HepG2 (cell line): ENCODE measurements around the gene OR52B2. TPM values are rescaled to one million over a fixed set of nuclear protein-coding genes. Genes with fewer than 3 reads are reported as not detected.
A peak's percentile ranks its signal among the peaks of the same experiment; 100 is the strongest.

ENCODE experiments used
- ATAC-seq: fragments of 200-7000 bp; cut with Tn5 transposase; 3 replicates; pipeline ENCODE4 v1.9.1; 2020; ENCODE audit warnings: mild to moderate bottlenecking, moderate library complexity
- BruUV-seq: library from RNA; stranded (reverse); fragments of 400-500 nt; replicated peaks from 2 replicates; lab custom pipeline; 2021; lab: Mats Ljungman, UMichigan
- CTCF ChIA-PET: fragments of 300-600 bp; formaldehyde crosslinking; extraction: SDS; loops from one replicate; lab custom pipeline; 2021; ENCODE audit warnings: low total read pairs, inconsistent platforms, low intra/inter-chr PET ratio; lab: Yijun Ruan, JAX
- POLR2A ChIA-PET: fragments of 350-600 bp; sonication (Branson Sonifier 250); formaldehyde crosslinking; loops from one replicate; lab custom pipeline; 2020; ENCODE audit warnings: antibody characterized with exemption, inconsistent platforms; lab: Yijun Ruan, JAX
- DNase-seq: peaks from one replicate; pipeline ENCODE4 v3.0.0-alpha.2; 2015; ENCODE audit warnings: low spot score
- FAIRE-seq: peaks from 3 replicates; lab custom pipeline; 2011; peaks lifted over from hg19 to GRCh38; lab: Jason Lieb, UNC
- H2AFZ ChIP-seq: one replicate; pipeline ENCODE4 v1.6.1; 2011; ENCODE audit warnings: low read length, inconsistent platforms
- H3K27ac ChIP-seq: fragments of 300-600 bp; 3 replicates; pipeline ENCODE4 v1.8.0; 2011; ENCODE audit warnings: mixed run types, mild to moderate bottlenecking, mixed read lengths, low read length, inconsistent platforms; ENCODE audit not compliant: insufficient read depth; ENCODE audit errors: extremely low read length
- H3K27me3 ChIP-seq, 2 experiments: fragments of 200-600 bp in 1 of 2; 2 replicates in 1 of 2; 3 replicates in 1 of 2; pipeline versions ENCODE4 v1.6.0 to v1.8.0; 2011; ENCODE audit warnings: low read length in 2 of 2, mild to moderate bottlenecking in 2 of 2, moderate library complexity in 2 of 2, inconsistent platforms in 1 of 2; ENCODE audit not compliant: insufficient read depth in 2 of 2, control insufficient read depth in 1 of 2
- H3K36me3 ChIP-seq, 2 experiments: fragments of 200-600 bp in 1 of 2; replicated peaks in 1 of 2; 2 replicates in 1 of 2; 3 replicates in 1 of 2; pipeline versions ENCODE4 v1.5.1 to v1.8.0; 2011; ENCODE audit warnings: low read length in 2 of 2, inconsistent platforms in 1 of 2; ENCODE audit not compliant: insufficient read depth in 2 of 2, control insufficient read depth in 1 of 2
- H3K4me1 ChIP-seq: 2 replicates; pipeline ENCODE4 v1.5.1; 2012; ENCODE audit warnings: low read length, inconsistent platforms; ENCODE audit not compliant: insufficient read depth
- H3K4me2 ChIP-seq: 2 replicates; pipeline ENCODE4 v1.6.0; 2011; ENCODE audit warnings: low read depth, low read length, inconsistent platforms
- H3K4me3 ChIP-seq, 3 experiments: fragments of 200-600 bp in 1 of 3; sonication (generic), shearing (Covaris generic) in 1 of 3; replicated peaks in 1 of 3; 2 replicates each; pipeline ENCODE4 v1.5.1; 2011 to 2016; ENCODE audit warnings: low read length in 3 of 3, inconsistent platforms in 2 of 3, low read depth in 2 of 3, mild to moderate bottlenecking in 2 of 3, control low read depth in 1 of 3, mixed read lengths in 1 of 3; ENCODE audit not compliant: insufficient read depth in 1 of 3
- H3K79me2 ChIP-seq: one replicate; pipeline ENCODE4 v1.6.1; 2011; ENCODE audit warnings: low read length, inconsistent platforms; ENCODE audit not compliant: insufficient read depth
- H3K9ac ChIP-seq: 2 replicates; pipeline ENCODE4 v1.6.0; 2011; ENCODE audit warnings: mild to moderate bottlenecking, low read depth, low read length, inconsistent platforms; ENCODE audit not compliant: insufficient read depth
- H3K9me3 ChIP-seq: 2 replicates; pipeline ENCODE4 v1.5.1; 2012; ENCODE audit warnings: mild to moderate bottlenecking, low read length
- H4K20me1 ChIP-seq: 2 replicates; pipeline ENCODE4 v1.6.0; 2011; ENCODE audit warnings: inconsistent platforms, mild to moderate bottlenecking, low read length, moderate library complexity; ENCODE audit not compliant: insufficient read depth
- CEBPB ChIP-seq: IDR thresholded peaks from 2 replicates; pipeline ENCODE4 v1.6.1; 2011; ENCODE audit warnings: low read depth, low read length, improper control_type of control experiment, borderline replicate concordance
- CEBPG ChIP-seq: IDR thresholded peaks from 2 replicates; pipeline ENCODE4 v1.6.1; 2016
- GMEB1 ChIP-seq: sonication (generic); formaldehyde crosslinking; IDR thresholded peaks from 2 replicates; pipeline ENCODE4 v1.5.1; 2020; ENCODE audit warnings: missing genetic modification reagents, mild to moderate bottlenecking, borderline replicate concordance
- MYC ChIP-seq: sonication (generic); formaldehyde crosslinking; IDR thresholded peaks from 2 replicates; pipeline ENCODE4 v1.9.0; 2021; ENCODE audit warnings: missing genetic modification reagents, borderline replicate concordance
- PHB2 ChIP-seq: fragments of 450-650 bp; IDR thresholded peaks from 2 replicates; pipeline ENCODE4 v1.6.1; 2018; ENCODE audit not compliant: partially characterized antibody
- SMARCC2 ChIP-seq: fragments of 450-650 bp; IDR thresholded peaks from 2 replicates; pipeline ENCODE4 v1.6.1; 2017; ENCODE audit warnings: antibody characterized with exemption, mild to moderate bottlenecking
- TAF15 ChIP-seq: fragments of 200-400 bp; formaldehyde crosslinking; IDR thresholded peaks from one replicate; pipeline ENCODE4 v1.6.1; 2018; ENCODE audit warnings: mild to moderate bottlenecking, low read depth, low read length; ENCODE audit not compliant: poor library complexity, severe bottlenecking
- UBTF ChIP-seq: sonication (generic); formaldehyde crosslinking; IDR thresholded peaks from 2 replicates; pipeline ENCODE4 v1.4.0; 2020; ENCODE audit warnings: mild to moderate bottlenecking, missing genetic modification reagents
- YEATS4 ChIP-seq: sonication (generic); formaldehyde crosslinking; IDR thresholded peaks from 2 replicates; pipeline ENCODE4 v1.4.0; 2020; ENCODE audit warnings: missing genetic modification reagents, borderline replicate concordance
- ZNF136 ChIP-seq: sonication (generic); formaldehyde crosslinking; IDR thresholded peaks from 2 replicates; pipeline ENCODE4 v1.8.1; 2022; ENCODE audit warnings: low read depth, mild to moderate bottlenecking, moderate library complexity, missing genetic modification reagents
- ZNF362 ChIP-seq: sonication (generic); formaldehyde crosslinking; IDR thresholded peaks from 2 replicates; pipeline ENCODE4 v1.4.0; 2020; ENCODE audit warnings: missing genetic modification reagents, mild to moderate bottlenecking, borderline replicate concordance
- ZNF431 ChIP-seq: sonication (generic); formaldehyde crosslinking; IDR thresholded peaks from 2 replicates; pipeline ENCODE4 v1.9.0; 2022; ENCODE audit warnings: missing genetic modification reagents, low read depth, mild to moderate bottlenecking, borderline replicate concordance
- ZNF570 ChIP-seq: sonication (generic); formaldehyde crosslinking; IDR thresholded peaks from 2 replicates; pipeline ENCODE4 v1.4.0; 2020; ENCODE audit warnings: mild to moderate bottlenecking, missing genetic modification reagents, borderline replicate concordance
- ZNF775 ChIP-seq: sonication (generic); formaldehyde crosslinking; IDR thresholded peaks from 2 replicates; pipeline ENCODE4 v1.4.0; 2020; ENCODE audit warnings: missing genetic modification reagents, mild to moderate bottlenecking, moderate library complexity, borderline replicate concordance
- WGBS: methylation state at CpG from one replicate; pipeline ENCODE4 v1.1.6; 2017; ENCODE audit warnings: low lambda C conversion rate; 5-methylcytosine and 5-hydroxymethylcytosine counted together
- in situ Hi-C: cut with HindIII; loops from 2 replicates; pipeline ENCODE4 v1.10.0; 2017; ENCODE audit warnings: low pct_unique_long_range_greater_than_20kb; ENCODE audit not compliant: extremely low pct_ligation_motif_present
- intact Hi-C: fragments of 100-400 bp; cut with micrococcal nuclease; formaldehyde crosslinking; loops from one replicate; pipeline ENCODE4 v1.10.0; 2022; ENCODE audit not compliant: unreplicated experiment
- polyA plus RNA-seq, 8 experiments: library from polyadenylated mRNA; depleted of rRNA in 3 of 8; stranded (reverse) in 7 of 8; unstranded in 1 of 8; fragments of >200 nt; fragmentation: Illumina TruSeq in 4 of 8; extraction: Trizol in 4 of 8; gene quantifications; 2 replicates each; pipeline versions ENCODE4 v1.2.1 to v1.2.3, GENCODE V29; 2011 to 2016; ENCODE audit warnings: low read depth in 4 of 8, missing spikeins in 1 of 8, mixed read lengths in 1 of 8; ENCODE audit not compliant: insufficient read depth in 1 of 8
- total RNA-seq, 5 experiments: library from RNA; depleted of rRNA; stranded (reverse); fragments of >200 nt; fragmentation: Illumina TruSeq; extraction: Trizol; gene quantifications; 2 replicates each; pipeline ENCODE4 v1.2.3, GENCODE V29; 2016; ENCODE audit warnings: low read depth in 1 of 5

OR52B2 gene
- total and polyA plus RNA-seq, 2 of the 13 experiments (the other 11 are each of a cell fraction or from before 2014, with no cell fraction given) = not detected

- Histone ChIP-seq H3K4me3 (no peak overlapping the region), H3K9ac (no peak overlapping the region), H3K79me2 (no peaks in the 10 kb centered on the region), H3K27ac (no peak overlapping the region), H3K9me3 (no peaks in the 10 kb centered on the region), H3K27me3 (no peaks in the 10 kb centered on the region), H3K4me2 (no peak overlapping the region), H3K4me1 (no peaks in the 10 kb centered on the region), H2AFZ (no peak overlapping the region), H3K36me3 (0 out of 5 replicates have a peak, but pooled peaks cover 0 to 2% of the 10 kb centered on the region in 2 experiments), H4K20me1 (no peaks in the 10 kb centered on the region)
- intact Hi-C loops = no loop called here
- 100% methylated on average over 1 of the region's 1 CpG for WGBS
- ATAC-seq = no peak
- ChIA-PET POLR2A (no interaction called here), CTCF (no interaction called here)
- in situ Hi-C loops = no loop called here
- peak; percentile 6 for DNase-seq
- no peak for FAIRE-seq
- TF ChIP-seq CEBPB (peak; percentile 80; the same call in 1 of the 2 replicates), ZNF431 (no peak), CEBPG (CRISPR knock-in tag) (peak; percentile 39; the same call in 1 of the 2 replicates)
- BruUV-seq = no TSS peak
These were observed 34.6 kb upstream of the OR52B2 start for GRCh38 chr11:6204706-6205105.

GRCh38 chr11:6203327-6203726 lies 33.2 kb upstream of the OR52B2 start:
- H3K9ac ChIP-seq = no peak overlapping the region
- no peak overlapping the region for H3K4me3 ChIP-seq
- TF ChIP-seq ZNF570 (CRISPR knock-in tag) = no peak
- TF ChIP-seq GMEB1 (CRISPR knock-in tag) = no peak
- TF ChIP-seq TAF15 = no peak
- TF ChIP-seq SMARCC2 = no peak
- no peak for TF ChIP-seq PHB2
- TF ChIP-seq ZNF136 = no peak
- TF ChIP-seq MYC (CRISPR knock-in tag) = no peak
- no peak for TF ChIP-seq ZNF362 (CRISPR knock-in tag)
- no peak for TF ChIP-seq YEATS4 (CRISPR knock-in tag)
- TF ChIP-seq ZNF775 (CRISPR knock-in tag) = no peak
- no peak for TF ChIP-seq UBTF (CRISPR knock-in tag)
- ATAC-seq (no peak), DNase-seq (no peak), FAIRE-seq (no peak)
- no peaks in the 10 kb centered on the region for H3K36me3 ChIP-seq
- ChIA-PET CTCF (no interaction called here), POLR2A (no interaction called here)
- no peak overlapping the region for H3K4me2 ChIP-seq
- H3K27me3 ChIP-seq = no peaks in the 10 kb centered on the region
- H3K79me2 ChIP-seq = no peaks in the 10 kb centered on the region
- no peaks in the 10 kb centered on the region for H3K4me1 ChIP-seq
- 92% methylated on average over 3 of the region's 3 CpGs for WGBS
- in situ Hi-C loops = no loop called here
- H3K9me3 ChIP-seq = no peaks in the 10 kb centered on the region
- H4K20me1 ChIP-seq = no peaks in the 10 kb centered on the region
- no peak overlapping the region for H2AFZ ChIP-seq
- H3K27ac ChIP-seq = no peak overlapping the region
- no TSS peak for BruUV-seq
- intact Hi-C loops = no loop called here
